GM12891 (cell line): ENCODE measurements around the gene PPM1F.

Experiments
- POLR2A ChIP-seq: IDR thresholded peaks from 2 replicates; pipeline ENCODE4 v1.6.1; 2011; ENCODE audit warnings: low read depth, low read length, control low read depth
- POLR2AphosphoS5 ChIP-seq: IDR thresholded peaks from 2 replicates; pipeline ENCODE4 v1.6.1; 2011; ENCODE audit warnings: low read depth, low read length, control low read depth
- TAF1 ChIP-seq: IDR thresholded peaks from 2 replicates; pipeline ENCODE4 v1.6.1; 2011; ENCODE audit warnings: low read depth, low read length, control low read depth

DNA sequence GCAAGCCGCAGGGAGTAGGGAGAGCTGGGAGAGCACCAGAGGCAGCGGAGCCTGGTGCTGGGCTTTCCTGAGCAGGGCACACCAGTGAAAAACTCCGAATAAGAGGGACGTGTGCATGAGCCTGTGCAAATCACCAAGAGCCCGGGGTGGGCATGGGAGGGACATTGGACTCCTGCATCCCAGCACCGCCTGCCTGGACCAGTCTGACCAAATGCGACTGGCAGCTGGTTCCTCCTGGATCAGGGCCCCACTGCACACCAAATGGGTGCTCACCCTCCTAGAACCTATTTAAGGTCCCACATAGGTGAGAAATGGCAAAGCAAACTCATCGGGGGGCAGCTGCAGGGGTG lies 3.1 kb downstream of the PPM1F start:
- TF ChIP-seq POLR2A (no peak), POLR2AphosphoS5 (no peak), TAF1 (no peak)
